Skeletal muscle tissue (tissue), 1 donor: ENCODE measurements around the gene POU5F2. TPM values are rescaled to one million over a fixed set of nuclear protein-coding genes. Genes with fewer than 3 reads are reported as not detected.

ENCODE experiments used
- total RNA-seq: library from RNA; depleted of rRNA; stranded (reverse); fragments of >200 nt; gene quantifications from one replicate; pipeline ENCODE4 v1.2.3, GENCODE V29; 2014

POU5F2 gene
- total RNA-seq, 1 donor from 2014 or later = 4.7 TPM

Other genes with a start within 250 kb of the POU5F2 start
- gene NR2F1-AS1, start 160.4 kb downstream of the POU5F2 start, total RNA-seq = 5.2 TPM
- gene NR2F1, start 158.4 kb downstream of the POU5F2 start, total RNA-seq = 4.2 TPM